WTC11 (cell line): ENCODE data around the gene SPRED2. TPM values are rescaled to one million over a fixed set of nuclear protein-coding genes. Genes with fewer than 3 reads are reported as not detected.

ENCODE experiments used
- ATAC-seq: fragments of 200-7000 bp; cut with Tn5 transposase; 2 replicates; pipeline ENCODE4 v1.10.0; 2021; ENCODE audit warnings: mild to moderate bottlenecking, moderate library complexity
- CTCF ChIA-PET: fragments of 300-600 bp; sonication (Branson Sonifier 250); formaldehyde crosslinking; loops from one replicate; lab custom pipeline; 2021; ENCODE audit warnings: antibody characterized with exemption; lab: Charles Lee
- POLR2A ChIA-PET: fragments of 350-600 bp; sonication (Branson Sonifier 250); formaldehyde crosslinking; loops from one replicate; lab custom pipeline; 2021; ENCODE audit warnings: antibody characterized with exemption; lab: Charles Lee
- DNase-seq: peaks from one replicate; pipeline ENCODE4 v3.0.0; 2021; ENCODE audit warnings: low spot score
- H3K27ac Mint-ChIP-seq: 2 replicates; pipeline ENCODE4 v1.8.0; 2021; ENCODE audit warnings: mixed read lengths
- H3K27me3 Mint-ChIP-seq: 2 replicates; pipeline ENCODE4 v1.8.0; 2021; ENCODE audit warnings: low read depth, mild to moderate bottlenecking, moderate library complexity, mixed read lengths
- H3K36me3 Mint-ChIP-seq: 2 replicates; pipeline ENCODE4 v1.8.0; 2021; ENCODE audit warnings: mixed read lengths
- H3K4me1 Mint-ChIP-seq: 2 replicates; pipeline ENCODE4 v1.8.0; 2022; ENCODE audit warnings: mixed read lengths
- H3K4me3 Mint-ChIP-seq: 2 replicates; pipeline ENCODE4 v1.8.0; 2021; ENCODE audit warnings: mild to moderate bottlenecking, moderate library complexity, mixed read lengths
- H3K9me3 Mint-ChIP-seq: 2 replicates; pipeline ENCODE4 v1.8.0; 2021; ENCODE audit warnings: mixed read lengths
- CREM ChIP-seq: sonication (generic); formaldehyde crosslinking; IDR thresholded peaks from 2 replicates; pipeline ENCODE4 v1.8.1; 2022; ENCODE audit warnings: mild to moderate bottlenecking, missing genetic modification reagents, moderate library complexity
- ETV6 ChIP-seq: sonication (generic); formaldehyde crosslinking; IDR thresholded peaks from 2 replicates; pipeline ENCODE4 v1.8.1; 2022; ENCODE audit warnings: mild to moderate bottlenecking, missing genetic modification reagents
- GRHL2 ChIP-seq: fragments of 250-450 bp; sonication (Bioruptor Pico); IDR thresholded peaks from 2 replicates; pipeline ENCODE4 v1.8.0; 2022; ENCODE audit warnings: mild to moderate bottlenecking, moderate library complexity; ENCODE audit not compliant: insufficient replicate concordance, severe bottlenecking
- MXD4 ChIP-seq: fragments of 250-450 bp; sonication (Bioruptor Pico); IDR thresholded peaks from 2 replicates; pipeline ENCODE4 v1.8.0; 2021; ENCODE audit warnings: mild to moderate bottlenecking, moderate library complexity, borderline replicate concordance
- NFE2L1 ChIP-seq: sonication (generic); formaldehyde crosslinking; IDR thresholded peaks from 2 replicates; pipeline ENCODE4 v1.8.1; 2023; ENCODE audit warnings: missing genetic modification reagents
- NR3C1 ChIP-seq: sonication (generic); formaldehyde crosslinking; conservative IDR thresholded peaks from 2 replicates; pipeline ENCODE4 v1.8.1; 2023; ENCODE audit warnings: low read depth, mild to moderate bottlenecking, missing genetic modification reagents
- SP1 ChIP-seq: sonication (generic); formaldehyde crosslinking; conservative IDR thresholded peaks from 2 replicates; pipeline ENCODE4 v1.8.1; 2022; ENCODE audit warnings: missing genetic modification reagents
- TEAD4 ChIP-seq: sonication (generic); formaldehyde crosslinking; IDR thresholded peaks from 2 replicates; pipeline ENCODE4 v1.8.0; 2022; ENCODE audit warnings: mild to moderate bottlenecking, missing genetic modification reagents
- total RNA-seq: library from RNA; stranded (reverse); gene quantifications from 3 replicates; pipeline ENCODE4 v1.2.3, GENCODE V29; 2021
- TF ChIP-seq, protein P1 (sequence below): fragments of 250-450 bp; sonication (Bioruptor Pico); IDR thresholded peaks from 2 replicates; pipeline ENCODE4 v1.9.0; 2021; ENCODE audit warnings: mild to moderate bottlenecking
- TF ChIP-seq, protein P2 (sequence below): fragments of 250-450 bp; sonication (Bioruptor Pico); IDR thresholded peaks from 2 replicates; pipeline ENCODE4 v1.9.0; 2021; ENCODE audit warnings: moderate library complexity, mild to moderate bottlenecking, inconsistent platforms, borderline replicate concordance
- TF ChIP-seq, protein P3 (sequence below): fragments of 250-450 bp; sonication (Bioruptor Pico); IDR thresholded peaks from 2 replicates; pipeline ENCODE4 v1.9.0; 2021; ENCODE audit warnings: mild to moderate bottlenecking, borderline replicate concordance
- TF ChIP-seq, protein P4 (sequence below): sonication (generic); formaldehyde crosslinking; IDR thresholded peaks from 2 replicates; pipeline ENCODE4 v1.8.0; 2023; ENCODE audit warnings: missing genetic modification reagents, mild to moderate bottlenecking, borderline replicate concordance
- TF ChIP-seq, protein P5 (sequence below): sonication (generic); formaldehyde crosslinking; IDR thresholded peaks from 2 replicates; pipeline ENCODE4 v1.8.1; 2022; ENCODE audit warnings: mild to moderate bottlenecking, missing genetic modification reagents, moderate library complexity, borderline replicate concordance
- TF ChIP-seq, protein P6 (sequence below): fragments of 250-450 bp; sonication (Bioruptor Pico); conservative IDR thresholded peaks from 2 replicates; pipeline ENCODE4 v1.9.0; 2021; ENCODE audit warnings: mild to moderate bottlenecking
- TF ChIP-seq, protein P7 (sequence below): sonication (generic); formaldehyde crosslinking; IDR thresholded peaks from 2 replicates; pipeline ENCODE4 v1.8.1; 2022; ENCODE audit warnings: low read depth, missing genetic modification reagents, borderline replicate concordance
- TF ChIP-seq, protein P8 (sequence below): fragments of 200-600 bp; IDR thresholded peaks from 2 replicates; pipeline ENCODE4 v1.8.0; 2022; ENCODE audit warnings: antibody characterized with exemption

Gene SPRED2
- total RNA-seq, 1 experiment from 2014 or later, result 34.1 TPM

DNA sequence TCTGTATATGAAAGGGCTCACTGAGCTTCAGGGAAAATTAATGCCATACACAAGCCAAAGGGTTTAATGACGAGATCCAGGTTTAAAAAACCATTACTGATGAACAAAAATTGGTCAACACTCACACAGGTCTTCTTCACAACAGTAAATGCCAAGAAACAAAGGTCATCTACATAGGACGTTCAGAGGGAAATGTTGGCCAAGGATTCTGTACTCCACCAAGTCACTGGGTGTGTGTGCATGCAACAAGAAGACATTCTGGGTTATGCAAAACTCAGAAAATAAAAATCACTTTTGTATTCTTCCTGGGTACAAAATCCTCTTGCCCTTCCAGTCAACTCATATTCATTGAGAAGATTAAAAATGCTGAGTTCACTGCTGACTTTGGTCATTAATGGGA lies 126.5 kb downstream of the SPRED2 start:
- CTCF ChIA-PET, result no interaction called here
- no peak for DNase-seq

More for the DNA sequence above, 126.5 kb downstream of the SPRED2 start:
- TF ChIP-seq NR3C1 (CRISPR knock-in tag) (no peak), MXD4 (CRISPR knock-in tag) (no peak), ETV6 (CRISPR knock-in tag) (no peak), CREM (CRISPR knock-in tag) (no peak), NFE2L1 (CRISPR knock-in tag) (no peak), GRHL2 (CRISPR knock-in tag) (no peak), SP1 (CRISPR knock-in tag) (no peak), TEAD4 (CRISPR knock-in tag) (no peak)
- TF ChIP-seq, protein P1, sequence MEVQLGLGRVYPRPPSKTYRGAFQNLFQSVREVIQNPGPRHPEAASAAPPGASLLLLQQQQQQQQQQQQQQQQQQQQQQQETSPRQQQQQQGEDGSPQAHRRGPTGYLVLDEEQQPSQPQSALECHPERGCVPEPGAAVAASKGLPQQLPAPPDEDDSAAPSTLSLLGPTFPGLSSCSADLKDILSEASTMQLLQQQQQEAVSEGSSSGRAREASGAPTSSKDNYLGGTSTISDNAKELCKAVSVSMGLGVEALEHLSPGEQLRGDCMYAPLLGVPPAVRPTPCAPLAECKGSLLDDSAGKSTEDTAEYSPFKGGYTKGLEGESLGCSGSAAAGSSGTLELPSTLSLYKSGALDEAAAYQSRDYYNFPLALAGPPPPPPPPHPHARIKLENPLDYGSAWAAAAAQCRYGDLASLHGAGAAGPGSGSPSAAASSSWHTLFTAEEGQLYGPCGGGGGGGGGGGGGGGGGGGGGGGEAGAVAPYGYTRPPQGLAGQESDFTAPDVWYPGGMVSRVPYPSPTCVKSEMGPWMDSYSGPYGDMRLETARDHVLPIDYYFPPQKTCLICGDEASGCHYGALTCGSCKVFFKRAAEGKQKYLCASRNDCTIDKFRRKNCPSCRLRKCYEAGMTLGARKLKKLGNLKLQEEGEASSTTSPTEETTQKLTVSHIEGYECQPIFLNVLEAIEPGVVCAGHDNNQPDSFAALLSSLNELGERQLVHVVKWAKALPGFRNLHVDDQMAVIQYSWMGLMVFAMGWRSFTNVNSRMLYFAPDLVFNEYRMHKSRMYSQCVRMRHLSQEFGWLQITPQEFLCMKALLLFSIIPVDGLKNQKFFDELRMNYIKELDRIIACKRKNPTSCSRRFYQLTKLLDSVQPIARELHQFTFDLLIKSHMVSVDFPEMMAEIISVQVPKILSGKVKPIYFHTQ (CRISPR knock-in tag), result no peak
- TF ChIP-seq, protein P2, sequence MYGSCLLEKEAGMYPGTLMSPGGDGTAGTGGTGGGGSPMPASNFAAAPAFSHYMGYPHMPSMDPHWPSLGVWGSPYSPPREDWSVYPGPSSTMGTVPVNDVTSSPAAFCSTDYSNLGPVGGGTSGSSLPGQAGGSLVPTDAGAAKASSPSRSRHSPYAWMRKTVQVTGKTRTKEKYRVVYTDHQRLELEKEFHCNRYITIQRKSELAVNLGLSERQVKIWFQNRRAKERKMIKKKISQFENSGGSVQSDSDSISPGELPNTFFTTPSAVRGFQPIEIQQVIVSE (CRISPR knock-in tag), result no peak
- TF ChIP-seq, protein P3, sequence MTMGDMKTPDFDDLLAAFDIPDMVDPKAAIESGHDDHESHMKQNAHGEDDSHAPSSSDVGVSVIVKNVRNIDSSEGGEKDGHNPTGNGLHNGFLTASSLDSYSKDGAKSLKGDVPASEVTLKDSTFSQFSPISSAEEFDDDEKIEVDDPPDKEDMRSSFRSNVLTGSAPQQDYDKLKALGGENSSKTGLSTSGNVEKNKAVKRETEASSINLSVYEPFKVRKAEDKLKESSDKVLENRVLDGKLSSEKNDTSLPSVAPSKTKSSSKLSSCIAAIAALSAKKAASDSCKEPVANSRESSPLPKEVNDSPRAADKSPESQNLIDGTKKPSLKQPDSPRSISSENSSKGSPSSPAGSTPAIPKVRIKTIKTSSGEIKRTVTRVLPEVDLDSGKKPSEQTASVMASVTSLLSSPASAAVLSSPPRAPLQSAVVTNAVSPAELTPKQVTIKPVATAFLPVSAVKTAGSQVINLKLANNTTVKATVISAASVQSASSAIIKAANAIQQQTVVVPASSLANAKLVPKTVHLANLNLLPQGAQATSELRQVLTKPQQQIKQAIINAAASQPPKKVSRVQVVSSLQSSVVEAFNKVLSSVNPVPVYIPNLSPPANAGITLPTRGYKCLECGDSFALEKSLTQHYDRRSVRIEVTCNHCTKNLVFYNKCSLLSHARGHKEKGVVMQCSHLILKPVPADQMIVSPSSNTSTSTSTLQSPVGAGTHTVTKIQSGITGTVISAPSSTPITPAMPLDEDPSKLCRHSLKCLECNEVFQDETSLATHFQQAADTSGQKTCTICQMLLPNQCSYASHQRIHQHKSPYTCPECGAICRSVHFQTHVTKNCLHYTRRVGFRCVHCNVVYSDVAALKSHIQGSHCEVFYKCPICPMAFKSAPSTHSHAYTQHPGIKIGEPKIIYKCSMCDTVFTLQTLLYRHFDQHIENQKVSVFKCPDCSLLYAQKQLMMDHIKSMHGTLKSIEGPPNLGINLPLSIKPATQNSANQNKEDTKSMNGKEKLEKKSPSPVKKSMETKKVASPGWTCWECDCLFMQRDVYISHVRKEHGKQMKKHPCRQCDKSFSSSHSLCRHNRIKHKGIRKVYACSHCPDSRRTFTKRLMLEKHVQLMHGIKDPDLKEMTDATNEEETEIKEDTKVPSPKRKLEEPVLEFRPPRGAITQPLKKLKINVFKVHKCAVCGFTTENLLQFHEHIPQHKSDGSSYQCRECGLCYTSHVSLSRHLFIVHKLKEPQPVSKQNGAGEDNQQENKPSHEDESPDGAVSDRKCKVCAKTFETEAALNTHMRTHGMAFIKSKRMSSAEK (CRISPR knock-in tag), result no peak
- TF ChIP-seq, protein P4, sequence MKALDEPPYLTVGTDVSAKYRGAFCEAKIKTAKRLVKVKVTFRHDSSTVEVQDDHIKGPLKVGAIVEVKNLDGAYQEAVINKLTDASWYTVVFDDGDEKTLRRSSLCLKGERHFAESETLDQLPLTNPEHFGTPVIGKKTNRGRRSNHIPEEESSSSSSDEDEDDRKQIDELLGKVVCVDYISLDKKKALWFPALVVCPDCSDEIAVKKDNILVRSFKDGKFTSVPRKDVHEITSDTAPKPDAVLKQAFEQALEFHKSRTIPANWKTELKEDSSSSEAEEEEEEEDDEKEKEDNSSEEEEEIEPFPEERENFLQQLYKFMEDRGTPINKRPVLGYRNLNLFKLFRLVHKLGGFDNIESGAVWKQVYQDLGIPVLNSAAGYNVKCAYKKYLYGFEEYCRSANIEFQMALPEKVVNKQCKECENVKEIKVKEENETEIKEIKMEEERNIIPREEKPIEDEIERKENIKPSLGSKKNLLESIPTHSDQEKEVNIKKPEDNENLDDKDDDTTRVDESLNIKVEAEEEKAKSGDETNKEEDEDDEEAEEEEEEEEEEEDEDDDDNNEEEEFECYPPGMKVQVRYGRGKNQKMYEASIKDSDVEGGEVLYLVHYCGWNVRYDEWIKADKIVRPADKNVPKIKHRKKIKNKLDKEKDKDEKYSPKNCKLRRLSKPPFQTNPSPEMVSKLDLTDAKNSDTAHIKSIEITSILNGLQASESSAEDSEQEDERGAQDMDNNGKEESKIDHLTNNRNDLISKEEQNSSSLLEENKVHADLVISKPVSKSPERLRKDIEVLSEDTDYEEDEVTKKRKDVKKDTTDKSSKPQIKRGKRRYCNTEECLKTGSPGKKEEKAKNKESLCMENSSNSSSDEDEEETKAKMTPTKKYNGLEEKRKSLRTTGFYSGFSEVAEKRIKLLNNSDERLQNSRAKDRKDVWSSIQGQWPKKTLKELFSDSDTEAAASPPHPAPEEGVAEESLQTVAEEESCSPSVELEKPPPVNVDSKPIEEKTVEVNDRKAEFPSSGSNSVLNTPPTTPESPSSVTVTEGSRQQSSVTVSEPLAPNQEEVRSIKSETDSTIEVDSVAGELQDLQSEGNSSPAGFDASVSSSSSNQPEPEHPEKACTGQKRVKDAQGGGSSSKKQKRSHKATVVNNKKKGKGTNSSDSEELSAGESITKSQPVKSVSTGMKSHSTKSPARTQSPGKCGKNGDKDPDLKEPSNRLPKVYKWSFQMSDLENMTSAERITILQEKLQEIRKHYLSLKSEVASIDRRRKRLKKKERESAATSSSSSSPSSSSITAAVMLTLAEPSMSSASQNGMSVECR (CRISPR knock-in tag), result no peak
- TF ChIP-seq, protein P5, sequence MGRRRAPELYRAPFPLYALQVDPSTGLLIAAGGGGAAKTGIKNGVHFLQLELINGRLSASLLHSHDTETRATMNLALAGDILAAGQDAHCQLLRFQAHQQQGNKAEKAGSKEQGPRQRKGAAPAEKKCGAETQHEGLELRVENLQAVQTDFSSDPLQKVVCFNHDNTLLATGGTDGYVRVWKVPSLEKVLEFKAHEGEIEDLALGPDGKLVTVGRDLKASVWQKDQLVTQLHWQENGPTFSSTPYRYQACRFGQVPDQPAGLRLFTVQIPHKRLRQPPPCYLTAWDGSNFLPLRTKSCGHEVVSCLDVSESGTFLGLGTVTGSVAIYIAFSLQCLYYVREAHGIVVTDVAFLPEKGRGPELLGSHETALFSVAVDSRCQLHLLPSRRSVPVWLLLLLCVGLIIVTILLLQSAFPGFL (CRISPR knock-in tag), result no peak
- TF ChIP-seq, protein P6, sequence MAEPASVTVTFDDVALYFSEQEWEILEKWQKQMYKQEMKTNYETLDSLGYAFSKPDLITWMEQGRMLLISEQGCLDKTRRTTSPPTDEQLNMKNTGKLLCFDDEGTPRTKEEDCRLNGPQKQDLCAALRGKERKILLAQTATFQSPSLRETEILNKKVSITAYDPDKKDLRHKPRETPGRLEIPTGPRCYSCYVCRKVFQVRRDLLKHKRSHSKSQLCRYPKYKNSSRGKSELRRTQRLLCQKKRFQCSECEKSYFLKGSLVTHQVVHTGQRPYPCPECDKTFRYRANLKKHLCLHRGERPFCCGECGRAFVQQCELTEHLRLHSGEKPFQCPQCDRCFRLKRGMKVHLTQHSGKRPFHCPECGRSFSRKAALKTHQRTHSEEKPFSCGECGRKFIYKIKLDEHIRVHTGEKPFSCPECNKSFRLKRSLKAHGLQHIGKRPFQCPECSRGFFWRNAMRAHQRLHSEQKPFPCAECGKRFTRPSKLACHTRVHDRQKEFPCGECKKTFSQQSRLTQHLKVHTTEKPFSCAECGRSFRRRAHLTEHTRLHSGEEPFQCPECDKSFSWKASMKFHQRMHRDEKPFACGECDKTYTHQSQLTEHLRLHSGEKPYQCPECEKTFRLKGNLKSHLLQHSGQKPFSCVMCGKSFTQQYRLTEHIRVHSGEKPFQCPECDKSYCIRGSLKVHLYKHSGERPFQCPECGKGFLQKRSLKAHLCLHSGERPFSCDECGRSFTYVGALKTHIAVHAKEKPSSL (CRISPR knock-in tag), result no peak
- TF ChIP-seq, protein P7, sequence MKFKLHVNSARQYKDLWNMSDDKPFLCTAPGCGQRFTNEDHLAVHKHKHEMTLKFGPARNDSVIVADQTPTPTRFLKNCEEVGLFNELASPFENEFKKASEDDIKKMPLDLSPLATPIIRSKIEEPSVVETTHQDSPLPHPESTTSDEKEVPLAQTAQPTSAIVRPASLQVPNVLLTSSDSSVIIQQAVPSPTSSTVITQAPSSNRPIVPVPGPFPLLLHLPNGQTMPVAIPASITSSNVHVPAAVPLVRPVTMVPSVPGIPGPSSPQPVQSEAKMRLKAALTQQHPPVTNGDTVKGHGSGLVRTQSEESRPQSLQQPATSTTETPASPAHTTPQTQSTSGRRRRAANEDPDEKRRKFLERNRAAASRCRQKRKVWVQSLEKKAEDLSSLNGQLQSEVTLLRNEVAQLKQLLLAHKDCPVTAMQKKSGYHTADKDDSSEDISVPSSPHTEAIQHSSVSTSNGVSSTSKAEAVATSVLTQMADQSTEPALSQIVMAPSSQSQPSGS, result no peak
- TF ChIP-seq, protein P8, sequence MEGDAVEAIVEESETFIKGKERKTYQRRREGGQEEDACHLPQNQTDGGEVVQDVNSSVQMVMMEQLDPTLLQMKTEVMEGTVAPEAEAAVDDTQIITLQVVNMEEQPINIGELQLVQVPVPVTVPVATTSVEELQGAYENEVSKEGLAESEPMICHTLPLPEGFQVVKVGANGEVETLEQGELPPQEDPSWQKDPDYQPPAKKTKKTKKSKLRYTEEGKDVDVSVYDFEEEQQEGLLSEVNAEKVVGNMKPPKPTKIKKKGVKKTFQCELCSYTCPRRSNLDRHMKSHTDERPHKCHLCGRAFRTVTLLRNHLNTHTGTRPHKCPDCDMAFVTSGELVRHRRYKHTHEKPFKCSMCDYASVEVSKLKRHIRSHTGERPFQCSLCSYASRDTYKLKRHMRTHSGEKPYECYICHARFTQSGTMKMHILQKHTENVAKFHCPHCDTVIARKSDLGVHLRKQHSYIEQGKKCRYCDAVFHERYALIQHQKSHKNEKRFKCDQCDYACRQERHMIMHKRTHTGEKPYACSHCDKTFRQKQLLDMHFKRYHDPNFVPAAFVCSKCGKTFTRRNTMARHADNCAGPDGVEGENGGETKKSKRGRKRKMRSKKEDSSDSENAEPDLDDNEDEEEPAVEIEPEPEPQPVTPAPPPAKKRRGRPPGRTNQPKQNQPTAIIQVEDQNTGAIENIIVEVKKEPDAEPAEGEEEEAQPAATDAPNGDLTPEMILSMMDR, result no peak
- Mint-ChIP-seq H3K4me3 (no peak overlapping the region), H3K27ac (no peak overlapping the region), H3K9me3 (no peaks in the 10 kb centered on the region), H3K36me3 (no peaks in the 10 kb centered on the region), H3K27me3 (peaks cover 5% of the 10 kb centered on the region; the same call in 1 of the 2 replicates), H3K4me1 (peaks cover 10% of the 10 kb centered on the region)
- POLR2A ChIA-PET, result no interaction called here
- ATAC-seq, result no peak
